Fibroblast of mammary gland (primary cell): Measurements from ENCODE around the gene HOXB7.

ENCODE experiments used
- DNase-seq: peaks from one replicate; pipeline ENCODE4 v3.0.0-alpha.2; 2010; ENCODE audit warnings: low read depth
- H3K4me3 ChIP-seq: 2 replicates; pipeline ENCODE4 v1.5.1; 2011; ENCODE audit warnings: low read depth, mild to moderate bottlenecking, low read length, moderate library complexity; ENCODE audit not compliant: control insufficient read depth
- CTCF ChIP-seq: conservative IDR thresholded peaks from 2 replicates; pipeline ENCODE4 v1.5.1; 2011; ENCODE audit warnings: low read depth, low read length, inconsistent platforms; ENCODE audit not compliant: control insufficient read depth, insufficient read depth

Gene HOXB7

GRCh38 chr17:48578616-48579470 lies 32.0 kb downstream of the HOXB7 start:
- no peak for DNase-seq
- peak overlapping the region; percentile 71 for H3K4me3 ChIP-seq
- no peak for TF ChIP-seq CTCF

GRCh38 chr17:48577946-48578615 lies 32.7 kb downstream of the HOXB7 start, which contains the start of gene HOXB4:
Gene HOXB4 (minus strand): TSS chr17:48578350. CDS start chr17:48578319, 31 bp downstream.
- DNase-seq: peak; percentile 77
- H3K4me3 ChIP-seq: peak within 1 kb of the TSS; percentile 71
- no peak for TF ChIP-seq CTCF

- no peak for TF ChIP-seq CTCF
- peak; percentile 61 for DNase-seq
- peak overlapping the region; percentile 60 for H3K4me3 ChIP-seq
Observed at GRCh38 chr17:48577330-48577945, 33.4 kb downstream of the HOXB7 start.

GRCh38 chr17:48576479-48577309 lies 34.1 kb downstream of the HOXB7 start:
- peak overlapping the region; percentile 60 for H3K4me3 ChIP-seq
- DNase-seq: peak; percentile 81
- no peak for TF ChIP-seq CTCF

GRCh38 chr17:48575673-48576478 lies 34.9 kb downstream of the HOXB7 start:
- TF ChIP-seq CTCF: no peak
- H3K4me3 ChIP-seq: peak overlapping the region; percentile 60
- no peak for DNase-seq
